GM21825 (cell line): ENCODE measurements around the gene MOB3C.

Source experiments
- ATAC-seq: cut with Tn5 transposase; IDR thresholded peaks from one replicate; pipeline ENCODE4 v1.9.1; 2021; ENCODE audit warnings: mild to moderate bottlenecking, moderate library complexity; ENCODE audit not compliant: unreplicated experiment

Gene MOB3C

DNA sequence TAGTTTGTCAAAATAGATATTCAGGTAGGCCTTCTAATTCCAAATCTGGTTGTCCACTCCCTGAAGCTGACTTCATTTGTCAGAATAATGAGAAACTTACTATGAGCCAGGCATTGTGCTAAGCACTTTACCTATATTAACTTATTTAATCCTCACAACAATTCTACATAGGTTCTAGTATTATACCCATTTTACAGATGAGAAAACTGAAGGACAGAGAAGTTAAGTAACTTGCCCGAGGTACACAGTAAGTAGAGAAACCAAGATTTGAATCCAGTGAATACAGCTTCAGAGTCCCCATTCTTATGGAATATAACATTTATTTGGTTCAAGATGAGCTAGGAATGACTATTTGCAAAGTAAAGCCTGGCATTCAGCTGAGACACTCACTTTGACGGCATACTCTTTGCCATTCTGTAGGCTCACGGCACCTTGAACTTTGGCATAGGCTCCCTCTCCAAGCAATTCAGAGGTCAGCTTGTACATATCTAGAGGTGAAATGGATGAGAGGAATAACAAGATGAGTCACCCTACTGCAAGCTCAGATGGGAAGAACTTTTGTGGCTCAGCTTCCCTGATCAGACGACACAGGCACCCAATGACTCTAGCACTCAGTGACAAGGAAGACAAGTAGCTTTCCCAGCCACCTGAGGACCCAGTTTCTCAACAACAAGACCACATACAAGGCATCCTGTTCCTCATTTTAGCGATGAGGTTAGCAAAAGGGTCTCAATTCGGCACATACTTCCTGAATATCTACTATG lies 36.3 kb downstream of the MOB3C start:
- no peak for ATAC-seq

DNA sequence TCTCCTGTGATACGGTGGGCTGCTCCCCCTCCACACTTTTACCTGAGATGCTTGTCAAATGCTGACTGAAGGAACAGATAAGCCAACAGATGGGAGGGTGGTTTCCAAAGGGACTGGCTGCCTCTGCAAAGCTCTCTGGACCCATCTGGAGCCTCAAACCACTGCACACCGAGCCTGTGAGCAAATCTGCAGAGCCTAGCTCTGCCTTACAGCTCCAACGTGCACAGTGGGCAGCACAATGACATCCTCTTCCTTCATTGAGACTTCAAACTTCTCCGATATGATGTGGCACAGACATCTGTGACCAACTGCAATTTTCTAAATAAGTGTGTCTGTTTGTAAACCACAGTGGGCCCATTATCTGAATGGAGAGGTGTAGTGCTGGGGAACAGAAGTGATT lies 38.9 kb downstream of the MOB3C start:
- no peak for ATAC-seq

- no peak for ATAC-seq
These were observed 40.0 kb downstream of the MOB3C start for GRCh38 chr1:46576596-46576995.

- no peak for ATAC-seq
These were observed 40.8 kb downstream of the MOB3C start for GRCh38 chr1:46575778-46576177.

DNA sequence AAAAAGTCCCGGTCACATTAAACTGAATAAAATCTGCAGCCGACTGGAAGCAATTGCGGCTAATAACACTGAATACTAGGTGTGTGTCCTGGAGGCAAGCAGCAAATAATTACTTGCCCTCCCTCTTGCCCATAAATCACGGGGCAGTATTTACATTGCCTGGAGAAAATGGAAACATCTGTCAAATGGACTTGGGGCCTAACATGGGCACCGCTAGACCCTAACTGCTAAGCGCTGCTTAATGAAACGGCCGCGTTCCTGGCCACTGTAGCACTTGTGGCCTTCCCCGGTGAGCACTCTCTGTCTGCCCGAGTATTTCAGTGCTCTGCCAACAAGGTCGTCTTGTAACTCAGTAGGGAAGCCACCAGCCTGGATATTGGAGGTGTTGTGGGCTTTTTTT lies 41.3 kb downstream of the MOB3C start:
- ATAC-seq, result no peak

GRCh38 chr1:46571691-46572225 lies 44.9 kb downstream of the MOB3C start:
- no peak for ATAC-seq

DNA sequence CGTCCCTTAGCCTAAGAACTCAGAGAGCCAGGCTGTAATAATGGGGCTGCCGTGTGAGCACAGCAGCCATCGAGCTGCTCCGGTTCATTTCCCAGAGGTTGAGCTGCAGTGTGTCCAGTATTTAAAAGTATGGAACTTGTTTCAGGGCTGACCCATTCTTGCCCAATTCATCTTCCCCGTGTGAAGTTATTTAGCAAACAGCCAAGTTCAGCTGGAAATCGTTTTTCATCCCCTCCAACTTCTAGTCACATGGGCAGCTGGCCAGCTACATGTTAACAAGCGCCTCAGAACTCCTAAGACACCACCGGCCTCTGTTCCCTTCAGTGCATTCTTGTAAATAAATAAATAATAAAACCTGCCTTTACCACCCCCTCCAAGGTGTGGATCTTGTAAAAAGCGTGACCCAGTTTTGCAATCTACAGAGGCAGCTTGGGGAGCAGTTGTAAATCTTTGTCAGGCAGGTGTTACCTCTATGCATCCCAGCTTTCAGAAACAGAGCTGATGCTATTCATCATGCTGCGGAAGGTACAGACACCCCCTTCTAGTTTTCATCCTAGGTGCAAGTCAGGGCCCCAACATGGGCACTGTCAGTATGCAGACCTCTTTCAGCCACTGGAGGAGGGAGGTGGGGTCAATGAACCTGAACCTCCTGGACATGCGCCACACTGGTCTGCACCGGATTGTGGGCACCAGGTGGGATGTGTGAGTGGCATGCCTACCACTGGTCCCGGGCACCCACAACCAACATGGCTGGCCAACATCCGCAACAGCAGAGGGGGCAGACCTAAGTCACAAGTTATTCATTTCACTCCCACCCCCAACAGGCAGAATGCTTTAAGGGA lies 46.5 kb downstream of the MOB3C start:
- no peak for ATAC-seq

- no peak for ATAC-seq
These were observed 47.5 kb downstream of the MOB3C start for GRCh38 chr1:46569116-46569515.

- ATAC-seq, result no peak
These were observed 48.1 kb downstream of the MOB3C start for GRCh38 chr1:46568461-46568891.

DNA sequence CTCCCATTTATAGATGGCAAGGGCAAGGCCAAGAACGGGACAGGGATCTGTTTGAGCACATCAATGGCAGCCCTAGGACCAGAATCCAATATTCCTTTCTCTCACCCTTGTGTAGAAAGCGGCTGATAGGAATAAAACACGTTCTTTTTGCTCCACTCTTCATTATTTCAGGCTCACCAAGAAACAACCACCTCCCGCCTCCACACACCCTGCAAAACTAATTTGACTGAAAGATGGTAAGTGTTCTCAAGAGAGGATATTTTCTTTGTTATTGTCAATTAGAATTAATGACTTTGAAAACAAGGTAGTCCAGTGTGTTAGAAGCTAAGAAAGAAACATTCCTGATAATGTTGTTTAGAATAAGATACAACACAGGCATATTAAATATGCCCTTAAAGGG lies 53.3 kb downstream of the MOB3C start:
- ATAC-seq, result no peak

DNA sequence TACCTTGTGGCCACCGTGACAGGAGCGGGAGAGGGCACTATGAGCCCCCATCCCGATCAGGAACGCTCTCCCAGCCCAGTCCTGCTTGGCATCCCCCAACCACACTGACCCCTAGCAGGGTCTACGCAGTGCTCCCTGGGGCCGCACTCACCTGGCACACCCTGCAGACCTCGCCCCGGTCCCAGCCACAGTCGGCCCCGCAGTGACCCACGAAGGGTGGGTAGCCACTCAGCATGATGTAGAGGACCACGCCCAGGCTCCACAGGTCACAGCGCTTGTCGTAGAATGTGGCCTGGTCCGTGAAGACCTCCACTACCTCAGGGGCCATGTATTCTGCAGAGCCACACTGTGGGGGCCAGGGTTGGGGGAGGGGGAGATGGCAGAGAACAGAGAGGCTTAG lies 54.1 kb downstream of the MOB3C start:
- no peak for ATAC-seq

DNA sequence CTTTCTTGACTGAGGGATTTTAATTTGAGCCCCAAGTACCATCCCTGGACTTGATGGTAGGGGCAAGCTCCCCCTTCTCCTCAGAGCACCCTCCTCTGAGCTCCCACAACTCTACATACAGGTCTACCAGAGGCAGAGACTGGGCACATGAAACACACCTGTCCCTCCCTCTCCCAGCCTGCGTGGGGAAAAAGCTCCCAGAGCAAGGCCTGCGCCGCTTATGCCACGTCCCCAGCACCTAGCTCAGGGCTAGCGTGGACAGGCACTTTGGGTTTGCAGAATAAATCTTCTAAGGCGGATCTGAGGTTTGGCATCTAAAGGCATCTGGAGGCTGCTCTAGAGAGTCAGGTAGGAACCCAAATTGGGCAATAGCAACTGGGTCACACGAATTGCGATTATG lies 57.6 kb downstream of the MOB3C start:
- ATAC-seq, result no peak

DNA sequence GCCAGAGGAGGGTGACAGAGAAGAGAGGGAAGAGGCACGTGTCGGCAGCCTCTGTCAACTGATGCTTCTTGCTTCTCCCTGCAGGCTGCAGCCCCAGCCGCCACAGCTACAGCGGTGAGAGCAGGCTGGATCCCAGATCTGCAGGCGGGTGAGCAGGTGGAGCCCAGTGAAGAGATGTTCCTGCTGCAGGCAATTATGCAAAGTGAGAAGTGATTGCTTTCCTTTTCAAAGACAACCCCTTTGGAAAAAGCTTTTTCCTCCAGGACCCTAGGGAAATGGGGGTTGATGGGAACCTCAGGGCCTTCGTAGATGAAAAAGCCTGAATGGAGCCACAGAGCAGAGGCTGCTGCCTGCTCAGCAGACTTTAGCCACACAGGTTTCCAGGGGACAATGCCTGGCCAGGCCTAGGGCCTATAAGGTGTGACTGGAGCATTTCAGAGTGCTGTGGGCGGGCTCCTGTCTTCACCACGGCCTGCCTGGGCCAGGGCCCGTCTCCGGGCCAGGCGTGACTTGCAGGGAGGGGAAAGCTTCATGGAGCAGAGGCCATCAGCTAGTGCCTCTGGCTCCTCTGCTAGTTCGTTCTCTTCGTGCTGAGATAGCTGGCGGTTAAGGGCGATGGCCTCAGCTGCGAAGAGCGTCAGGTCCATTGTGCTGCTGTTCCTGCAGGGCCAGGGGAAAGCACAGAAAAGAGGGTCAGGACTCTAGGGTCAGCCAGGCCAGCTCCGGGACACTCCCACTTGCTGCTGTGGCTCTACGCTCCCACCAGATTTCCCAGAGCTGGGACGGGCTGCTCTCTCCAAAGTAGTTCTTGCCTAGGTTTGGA lies 58.3 kb downstream of the MOB3C start:
- ATAC-seq, result no peak
